Loucy (cell line): ENCODE results near the gene CLTB.

Experiments
- H2AFZ ChIP-seq: fragments of 200-600 bp; sonication (generic); 2 replicates; pipeline ENCODE4 v1.6.0; 2016; ENCODE audit warnings: antibody characterized with exemption, mild to moderate bottlenecking, low read length, moderate library complexity
- H3F3A ChIP-seq: fragments of 200-600 bp; 2 replicates; pipeline ENCODE4 v1.6.0; 2016; ENCODE audit warnings: antibody characterized with exemption, low read depth, mild to moderate bottlenecking
- H3K27me3 ChIP-seq: fragments of 200-600 bp; sonication (generic); 2 replicates; pipeline ENCODE4 v1.6.1; 2014; ENCODE audit warnings: low read length, mild to moderate bottlenecking; ENCODE audit not compliant: insufficient read depth, poor library complexity, severe bottlenecking
- H3K36me3 ChIP-seq: fragments of 200-600 bp; sonication (generic); 2 replicates; pipeline ENCODE4 v1.6.1; 2016; ENCODE audit warnings: low read length; ENCODE audit not compliant: insufficient read depth
- H3K4me1 ChIP-seq: fragments of 200-600 bp; sonication (generic); 2 replicates; pipeline ENCODE4 v1.5.1; 2014; ENCODE audit warnings: low read length, mild to moderate bottlenecking; ENCODE audit not compliant: insufficient read depth, poor library complexity, severe bottlenecking
- H3K4me2 ChIP-seq: fragments of 200-600 bp; sonication (generic); 2 replicates; pipeline ENCODE4 v1.6.0; 2014; ENCODE audit warnings: antibody characterized with exemption, low read length, low read depth, mild to moderate bottlenecking; ENCODE audit not compliant: poor library complexity, severe bottlenecking
- H3K4me3 ChIP-seq: fragments of 200-600 bp; sonication (generic); 2 replicates; pipeline ENCODE4 v1.5.1; 2014; ENCODE audit warnings: low read length, mild to moderate bottlenecking, mixed read lengths; ENCODE audit not compliant: poor library complexity, severe bottlenecking
- H3K79me2 ChIP-seq: fragments of 200-600 bp; sonication (generic); 2 replicates; pipeline ENCODE4 v1.6.1; 2014; ENCODE audit warnings: low read length; ENCODE audit not compliant: insufficient read depth
- H3K9ac ChIP-seq: fragments of 200-600 bp; sonication (generic); 2 replicates; pipeline ENCODE4 v1.6.0; 2014; ENCODE audit warnings: mild to moderate bottlenecking, low read depth, low read length, moderate library complexity; ENCODE audit not compliant: poor library complexity, severe bottlenecking
- H3K9me2 ChIP-seq: fragments of 200-600 bp; sonication (generic); replicated peaks from 2 replicates; pipeline ENCODE4 v1.6.1; 2016; ENCODE audit warnings: low read depth, low read length, mixed read lengths
- H3K9me3 ChIP-seq: fragments of 200-600 bp; sonication (generic); 2 replicates; pipeline ENCODE4 v1.6.1; 2014; ENCODE audit warnings: mild to moderate bottlenecking, antibody characterized with exemption, low read length, low read depth; ENCODE audit not compliant: insufficient read depth
- H4K20me1 ChIP-seq: fragments of 200-600 bp; sonication (generic); 2 replicates; pipeline ENCODE4 v1.6.0; 2014; ENCODE audit warnings: antibody characterized with exemption, low read length, mild to moderate bottlenecking; ENCODE audit not compliant: insufficient read depth, poor library complexity, severe bottlenecking
- EZH2phosphoT487 ChIP-seq: fragments of 200-600 bp; IDR thresholded peaks from 2 replicates; pipeline ENCODE4 v1.6.1; 2018; ENCODE audit warnings: antibody characterized with exemption, mild to moderate bottlenecking, moderate library complexity, borderline replicate concordance
- TF ChIP-seq, protein P1 (sequence below): fragments of 200-600 bp; sonication (generic); conservative IDR thresholded peaks from 2 replicates; pipeline ENCODE4 v1.5.1; 2014; ENCODE audit warnings: mild to moderate bottlenecking, antibody characterized with exemption, low read length

The CLTB gene

DNA sequence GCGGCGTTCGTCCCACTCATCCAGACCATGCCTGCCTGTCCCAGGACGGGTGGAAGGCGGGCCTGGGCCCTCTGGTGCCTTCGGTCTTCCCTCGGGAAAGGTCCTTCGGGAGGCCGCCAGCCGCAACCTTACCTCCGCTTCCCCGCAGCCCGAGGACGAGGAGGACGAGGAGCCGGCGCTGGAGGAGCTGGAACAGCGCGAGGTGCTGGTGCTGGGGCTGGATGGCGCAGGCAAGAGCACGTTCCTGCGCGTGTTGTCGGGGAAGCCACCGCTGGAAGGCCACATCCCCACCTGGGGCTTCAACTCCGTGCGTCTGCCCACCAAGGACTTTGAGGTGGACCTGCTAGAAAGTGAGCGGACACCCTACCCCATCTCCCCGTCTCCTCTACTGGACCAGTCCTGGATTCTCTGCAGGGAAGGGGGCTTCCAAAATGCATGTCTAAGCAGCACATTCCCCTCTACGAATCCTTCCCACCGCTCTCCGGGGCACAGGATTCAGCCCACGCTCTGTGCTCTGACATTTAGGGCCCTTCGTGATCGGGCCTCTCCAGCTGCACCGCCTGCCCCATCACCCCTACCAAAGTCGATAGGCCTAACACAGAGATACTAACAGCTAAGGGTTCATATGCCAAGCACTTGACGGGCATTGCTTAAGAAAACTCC, 50.0 kb downstream of the CLTB start:
- Histone ChIP-seq H2AFZ (no peak overlapping the region), H3K9ac (peak overlapping the region; percentile 67), H3K9me2 (no peaks in the 10 kb centered on the region), H3K79me2 (peaks cover 2% of the 10 kb centered on the region; the same call in 1 of the 2 replicates), H4K20me1 (no peaks in the 10 kb centered on the region), H3K4me2 (peak overlapping the region; percentile 71), H3K9me3 (no peaks in the 10 kb centered on the region), H3K4me3 (peak overlapping the region; percentile 73), H3K36me3 (no peaks in the 10 kb centered on the region), H3K27me3 (no peaks in the 10 kb centered on the region), H3F3A (no peaks in the 10 kb centered on the region), H3K4me1 (peaks cover 7% of the 10 kb centered on the region)
- TF ChIP-seq, protein P1, sequence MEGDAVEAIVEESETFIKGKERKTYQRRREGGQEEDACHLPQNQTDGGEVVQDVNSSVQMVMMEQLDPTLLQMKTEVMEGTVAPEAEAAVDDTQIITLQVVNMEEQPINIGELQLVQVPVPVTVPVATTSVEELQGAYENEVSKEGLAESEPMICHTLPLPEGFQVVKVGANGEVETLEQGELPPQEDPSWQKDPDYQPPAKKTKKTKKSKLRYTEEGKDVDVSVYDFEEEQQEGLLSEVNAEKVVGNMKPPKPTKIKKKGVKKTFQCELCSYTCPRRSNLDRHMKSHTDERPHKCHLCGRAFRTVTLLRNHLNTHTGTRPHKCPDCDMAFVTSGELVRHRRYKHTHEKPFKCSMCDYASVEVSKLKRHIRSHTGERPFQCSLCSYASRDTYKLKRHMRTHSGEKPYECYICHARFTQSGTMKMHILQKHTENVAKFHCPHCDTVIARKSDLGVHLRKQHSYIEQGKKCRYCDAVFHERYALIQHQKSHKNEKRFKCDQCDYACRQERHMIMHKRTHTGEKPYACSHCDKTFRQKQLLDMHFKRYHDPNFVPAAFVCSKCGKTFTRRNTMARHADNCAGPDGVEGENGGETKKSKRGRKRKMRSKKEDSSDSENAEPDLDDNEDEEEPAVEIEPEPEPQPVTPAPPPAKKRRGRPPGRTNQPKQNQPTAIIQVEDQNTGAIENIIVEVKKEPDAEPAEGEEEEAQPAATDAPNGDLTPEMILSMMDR: no peak
- TF ChIP-seq EZH2phosphoT487: no peak

GRCh38 chr5:176365351-176366231, 50.7 kb downstream of the CLTB start, which contains the start of gene ARL10:
Gene ARL10, plus strand, starts transcription at chr5:176365487. Its CDS starts 77 bp downstream, at chr5:176365564.
- Histone ChIP-seq H3K36me3 (no peaks in the 10 kb centered on the region), H3K27me3 (no peaks in the 10 kb centered on the region), H3K4me3 (peak within 1 kb of the TSS; percentile 73), H4K20me1 (peaks cover 5% of the 10 kb centered on the region), H3K9me2 (no peaks in the 10 kb centered on the region), H2AFZ (peak within 1 kb of the TSS; percentile 84), H3K9ac (peak within 1 kb of the TSS; percentile 67), H3K9me3 (no peaks in the 10 kb centered on the region), H3K4me1 (peaks cover 7% of the 10 kb centered on the region), H3K79me2 (peaks cover 8% of the 10 kb centered on the region), H3K4me2 (peak within 1 kb of the TSS; percentile 71), H3F3A (no peaks in the 10 kb centered on the region)
- TF ChIP-seq EZH2phosphoT487: no peak
- TF ChIP-seq, protein P1: no peak

- H3F3A ChIP-seq: no peaks in the 10 kb centered on the region
- peak overlapping the region; percentile 67 for H3K9ac ChIP-seq
- peaks cover 7% of the 10 kb centered on the region for H3K4me1 ChIP-seq
- H3K9me3 ChIP-seq: no peaks in the 10 kb centered on the region
- TF ChIP-seq, protein P1: no peak
- TF ChIP-seq EZH2phosphoT487: no peak
- peaks cover 9% of the 10 kb centered on the region for H3K79me2 ChIP-seq
- H3K36me3 ChIP-seq: no peaks in the 10 kb centered on the region
- peak overlapping the region; percentile 71 for H3K4me2 ChIP-seq
- H3K9me2 ChIP-seq: no peaks in the 10 kb centered on the region
- H4K20me1 ChIP-seq: peaks cover 8% of the 10 kb centered on the region
- no peaks in the 10 kb centered on the region for H3K27me3 ChIP-seq
- H2AFZ ChIP-seq: peak overlapping the region; percentile 84
- H3K4me3 ChIP-seq: peak overlapping the region; percentile 73
These were observed 51.5 kb downstream of the CLTB start for GRCh38 chr5:176364765-176365350.
